ENCODE data around the gene TMEM232. TPM values are rescaled to one million over a fixed set of nuclear protein-coding genes. Genes with fewer than 3 reads are reported as not detected.

Gene TMEM232
- total and polyA plus RNA-seq, 2 donors from 2014 or later = 4.8 to 11.3 TPM

- H3K4me1 ChIP-seq (ENCODE audit: control insufficient read depth in 2 of 3, insufficient read depth in 2 of 3, low read depth in 1 of 3, low read length in 3 of 3) = no peaks in the 10 kb centered on the region
- no peaks in the 10 kb centered on the region for H3K27me3 ChIP-seq (ENCODE audit: control insufficient read depth, insufficient read depth, low read length)
- no peak for TF ChIP-seq CTCF (IDR thresholded peaks at IDR 0.05; ENCODE audit: borderline replicate concordance, extremely low read depth, insufficient read depth)
- no peak overlapping the region for H3K9ac ChIP-seq (ENCODE audit: low read length in 3 of 3)
- no peaks in the 10 kb centered on the region for H3K36me3 ChIP-seq (ENCODE audit: control insufficient read depth in 2 of 3, insufficient read depth in 3 of 3, low read length in 3 of 3)
- intact Hi-C loops (cut with DNase I) = no loop called here
- H3K9me3 ChIP-seq (ENCODE audit: control insufficient read depth in 2 of 3, insufficient read depth in 1 of 3, low read length in 3 of 3) = no peaks in the 10 kb centered on the region
- no peak overlapping the region for H3K27ac ChIP-seq (ENCODE audit: low read depth in 2 of 2, low read length in 2 of 2)
- no peak overlapping the region for H3K4me3 ChIP-seq (ENCODE audit: low read length in 3 of 3)
- FAIRE-seq = no peak
- DNase-seq = no peak
Measured at GRCh38 chr5:110588286-110588980, 138.0 kb downstream of the TMEM232 start.

GRCh38 chr5:110580625-110581024 is 145.8 kb downstream of the TMEM232 start:
- H3K36me3 ChIP-seq (ENCODE audit: control insufficient read depth in 2 of 3, insufficient read depth in 3 of 3, low read length in 3 of 3) = no peaks in the 10 kb centered on the region
- H3K9ac ChIP-seq (ENCODE audit: low read length in 3 of 3) = no peak overlapping the region
- H3K27ac ChIP-seq (ENCODE audit: low read depth in 2 of 2, low read length in 2 of 2) = no peak overlapping the region
- H3K4me1 ChIP-seq (ENCODE audit: control insufficient read depth in 2 of 3, insufficient read depth in 2 of 3, low read depth in 1 of 3, low read length in 3 of 3) = no peaks in the 10 kb centered on the region
- FAIRE-seq = no peak
- peaks cover 0 to 6% (median 0%) of the 10 kb centered on the region in 3 donors for H3K9me3 ChIP-seq (ENCODE audit: control insufficient read depth in 2 of 3, insufficient read depth in 1 of 3, low read length in 3 of 3)
- no peak for TF ChIP-seq CTCF (IDR thresholded peaks at IDR 0.05; ENCODE audit: borderline replicate concordance, extremely low read depth, insufficient read depth)
- no peaks in the 10 kb centered on the region for H3K27me3 ChIP-seq (ENCODE audit: control insufficient read depth, insufficient read depth, low read length)
- intact Hi-C loops (cut with DNase I) = no loop called here
- no peak for DNase-seq
- H3K4me3 ChIP-seq (ENCODE audit: low read length in 3 of 3) = no peak overlapping the region

- no peak for TF ChIP-seq CTCF (IDR thresholded peaks at IDR 0.05; ENCODE audit: borderline replicate concordance, extremely low read depth, insufficient read depth)
- Histone ChIP-seq H3K27me3 (ENCODE audit: control insufficient read depth, insufficient read depth, low read length) (no peaks in the 10 kb centered on the region), H3K36me3 (ENCODE audit: control insufficient read depth in 2 of 3, insufficient read depth in 3 of 3, low read length in 3 of 3) (no peaks in the 10 kb centered on the region), H3K9ac (ENCODE audit: low read length in 3 of 3) (no peak overlapping the region), H3K4me1 (ENCODE audit: control insufficient read depth in 2 of 3, insufficient read depth in 2 of 3, low read depth in 1 of 3, low read length in 3 of 3) (no peaks in the 10 kb centered on the region), H3K27ac (ENCODE audit: low read depth in 2 of 2, low read length in 2 of 2) (no peak overlapping the region), H3K4me3 (ENCODE audit: low read length in 3 of 3) (no peak overlapping the region), H3K9me3 (ENCODE audit: control insufficient read depth in 2 of 3, insufficient read depth in 1 of 3, low read length in 3 of 3) (no peaks in the 10 kb centered on the region)
- intact Hi-C loops (cut with DNase I) = no loop called here
- FAIRE-seq = no peak
- no peak for DNase-seq
Measured at GRCh38 chr5:110572729-110573128, 153.7 kb downstream of the TMEM232 start.

GRCh38 chr5:110562191-110562590 is 164.3 kb downstream of the TMEM232 start:
- no peak for TF ChIP-seq CTCF (IDR thresholded peaks at IDR 0.05; ENCODE audit: borderline replicate concordance, extremely low read depth, insufficient read depth)
- FAIRE-seq = no peak
- H3K4me1 ChIP-seq (ENCODE audit: control insufficient read depth in 2 of 3, insufficient read depth in 2 of 3, low read depth in 1 of 3, low read length in 3 of 3) = peaks cover 0 to 9% (median 0%) of the 10 kb centered on the region in 3 donors
- H3K4me3 ChIP-seq (ENCODE audit: low read length in 3 of 3) = no peak overlapping the region
- H3K27me3 ChIP-seq (ENCODE audit: control insufficient read depth, insufficient read depth, low read length) = no peaks in the 10 kb centered on the region
- H3K9ac ChIP-seq (ENCODE audit: low read length in 3 of 3) = no peak overlapping the region
- H3K27ac ChIP-seq (ENCODE audit: low read depth in 2 of 2, low read length in 2 of 2) = no peak overlapping the region
- no peaks in the 10 kb centered on the region for H3K9me3 ChIP-seq (ENCODE audit: control insufficient read depth in 2 of 3, insufficient read depth in 1 of 3, low read length in 3 of 3)
- no peak for DNase-seq
- intact Hi-C loops (cut with DNase I) = no loop called here
- H3K36me3 ChIP-seq (ENCODE audit: control insufficient read depth in 2 of 3, insufficient read depth in 3 of 3, low read length in 3 of 3) = no peaks in the 10 kb centered on the region

Measured in kidney (tissue), 14 donors.